ENCODE results near the gene SENP5. TPM values are rescaled to one million over a fixed set of nuclear protein-coding genes. Genes with fewer than 3 reads are reported as not detected.

Gene SENP5
- total and polyA plus RNA-seq, 2 of the 8 experiments (the other 6 are each of a cell fraction or from before 2014, with no cell fraction given) = 6.7 to 27.3 TPM

- TF ChIP-seq JUND (IDR thresholded peaks at IDR 0.05; ENCODE audit: low read length) = no peak
- no peak for TF ChIP-seq ATF2 (IDR thresholded peaks at IDR 0.05; ENCODE audit: low read length)
- no peak for TF ChIP-seq TCF12 (IDR thresholded peaks at IDR 0.05; ENCODE audit: low read depth, low read length)
These were observed 102.9 kb downstream of the SENP5 start (continued) for GRCh38 chr3:196970547-196971093.
